ES-I3 (cell line): ENCODE data around the gene MTX2.
"Not testable (repeated sequence)": the region's sequence is repeated elsewhere in the genome, so short reads cannot be mapped to it uniquely, and the experiment has no call there.

Source experiments
- H3K36me3 ChIP-seq: 2 replicates; pipeline ENCODE4 v1.6.1; 2013; ENCODE audit warnings: mild to moderate bottlenecking, low read length, control low read depth, moderate library complexity; ENCODE audit not compliant: insufficient read depth
- H3K4me1 ChIP-seq: 2 replicates; pipeline ENCODE4 v1.6.1; 2013; ENCODE audit warnings: mild to moderate bottlenecking, control low read depth, low read length; ENCODE audit not compliant: insufficient read depth
- H3K9ac ChIP-seq: 2 replicates; pipeline ENCODE4 v1.6.1; 2013; ENCODE audit warnings: low read depth, mild to moderate bottlenecking, low read length, moderate library complexity
- H3K9me3 ChIP-seq: 2 replicates; pipeline ENCODE4 v1.6.1; 2013; ENCODE audit warnings: mild to moderate bottlenecking, low read length, moderate library complexity; ENCODE audit not compliant: control insufficient read depth, insufficient read depth

The MTX2 gene

GRCh38 chr2:176272870-176273459 is 3.7 kb downstream of the MTX2 start:
- Histone ChIP-seq H3K36me3 (no peaks in the 10 kb centered on the region), H3K9me3 (no peaks in the 10 kb centered on the region), H3K9ac (no peak overlapping the region), H3K4me1 (no peaks in the 10 kb centered on the region)

DNA sequence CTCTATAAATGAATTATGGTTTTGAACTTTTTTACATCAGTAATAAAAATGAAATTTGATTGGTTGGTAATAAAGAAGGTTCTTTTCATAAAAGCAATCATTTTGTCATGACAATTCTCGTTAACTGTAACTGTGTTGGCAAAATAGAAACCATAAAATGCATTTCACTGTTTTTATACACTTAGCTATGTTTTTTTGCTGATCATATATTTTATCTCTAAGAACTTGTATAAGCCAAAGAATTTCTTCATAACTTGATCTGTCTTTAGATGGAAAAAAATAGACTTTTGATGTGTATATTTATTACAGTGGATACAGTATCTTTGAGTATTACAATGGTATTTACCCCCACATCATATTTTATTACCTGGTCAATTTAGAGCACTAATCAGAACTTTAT is 9.7 kb downstream of the MTX2 start:
- Histone ChIP-seq H3K9ac (no peak overlapping the region), H3K36me3 (no peaks in the 10 kb centered on the region), H3K9me3 (no peaks in the 10 kb centered on the region), H3K4me1 (peaks cover 4% of the 10 kb centered on the region; the same call in 1 of the 2 replicates)

GRCh38 chr2:176280156-176280555 is 10.9 kb downstream of the MTX2 start:
- Histone ChIP-seq H3K9ac (no peak overlapping the region), H3K9me3 (no peaks in the 10 kb centered on the region), H3K4me1 (peaks cover 4% of the 10 kb centered on the region; the same call in 1 of the 2 replicates), H3K36me3 (no peaks in the 10 kb centered on the region)

DNA sequence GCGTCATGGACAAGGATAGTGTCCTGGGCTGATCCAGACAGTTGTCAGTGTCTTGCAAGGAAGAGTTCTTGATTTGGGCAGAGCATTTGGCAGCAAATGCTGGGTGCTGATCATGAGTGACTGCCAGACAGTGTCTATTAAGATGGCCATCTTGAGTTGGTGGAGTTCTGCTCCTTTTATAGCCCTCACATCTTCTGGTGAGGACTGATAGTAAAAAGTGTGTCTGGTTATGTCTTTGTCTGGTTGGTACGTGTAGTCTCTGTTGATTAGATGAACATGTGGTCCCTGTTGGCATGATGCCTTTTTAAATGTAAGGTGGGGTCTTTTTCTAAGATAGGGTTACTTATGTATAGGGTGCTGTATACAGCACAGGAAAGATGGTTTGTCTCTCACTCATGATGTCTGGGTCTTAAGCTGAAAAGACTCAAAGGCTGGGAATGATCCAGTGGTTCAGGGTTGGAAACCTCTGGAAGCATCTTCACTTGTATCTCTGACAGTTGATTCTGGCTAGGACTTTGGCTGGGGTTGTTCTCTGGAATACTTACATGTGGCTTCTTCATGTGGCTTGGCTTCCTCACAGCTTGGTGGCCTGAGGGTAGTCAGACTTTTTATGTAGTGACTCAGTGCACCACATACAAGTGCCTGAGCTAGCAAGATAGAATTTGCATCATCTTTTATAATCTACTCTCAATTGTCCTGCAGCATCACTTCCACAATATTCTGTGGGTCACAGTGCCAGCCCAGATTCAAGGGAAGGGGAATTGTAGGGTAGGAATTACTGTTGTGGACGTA is 11.8 kb downstream of the MTX2 start:
- no peak overlapping the region for H3K9ac ChIP-seq
- H3K36me3 ChIP-seq, result no peaks in the 10 kb centered on the region
- peaks cover 4% of the 10 kb centered on the region; the same call in 1 of the 2 replicates for H3K4me1 ChIP-seq
- H3K9me3 ChIP-seq, result no peaks in the 10 kb centered on the region

DNA sequence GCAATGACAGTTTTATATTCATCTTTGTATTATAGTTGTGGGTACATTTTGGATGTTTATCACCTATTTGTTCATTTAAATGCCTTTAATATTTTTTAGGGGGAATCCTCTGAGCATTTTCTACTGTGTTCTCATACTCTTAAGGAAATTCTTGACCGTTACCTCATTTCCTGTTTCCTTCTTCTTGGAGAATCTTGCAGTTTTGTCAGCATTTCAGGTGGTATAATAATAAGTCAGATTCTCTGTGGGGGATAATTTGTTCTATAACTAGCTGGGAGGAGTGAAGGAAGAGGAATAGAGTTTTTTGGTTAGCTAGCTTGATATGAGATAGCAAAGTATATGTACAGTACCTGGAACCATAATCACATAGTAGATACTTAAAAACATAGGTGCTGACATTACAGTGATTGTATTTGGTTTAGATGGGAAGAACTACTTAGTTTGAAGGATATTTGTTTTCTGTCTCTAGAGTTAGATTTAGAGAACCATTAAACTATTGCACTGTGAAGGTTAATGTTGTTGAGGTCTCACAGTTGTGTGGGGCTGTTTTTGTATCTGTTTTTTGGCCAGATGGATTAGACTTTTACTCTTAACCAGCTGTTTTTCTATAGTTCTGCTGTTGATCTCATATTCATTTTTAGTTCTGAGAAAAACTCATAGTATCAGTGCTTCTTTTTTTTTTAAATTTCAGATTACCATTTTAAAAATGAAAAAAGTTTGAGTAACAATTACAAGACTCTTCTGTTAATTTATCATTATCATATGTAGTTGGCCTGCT is 14.2 kb downstream of the MTX2 start:
- no peaks in the 10 kb centered on the region for H3K9me3 ChIP-seq
- H3K36me3 ChIP-seq, result no peaks in the 10 kb centered on the region
- H3K4me1 ChIP-seq, result peaks cover 4% of the 10 kb centered on the region; the same call in 1 of the 2 replicates
- no peak overlapping the region for H3K9ac ChIP-seq

DNA sequence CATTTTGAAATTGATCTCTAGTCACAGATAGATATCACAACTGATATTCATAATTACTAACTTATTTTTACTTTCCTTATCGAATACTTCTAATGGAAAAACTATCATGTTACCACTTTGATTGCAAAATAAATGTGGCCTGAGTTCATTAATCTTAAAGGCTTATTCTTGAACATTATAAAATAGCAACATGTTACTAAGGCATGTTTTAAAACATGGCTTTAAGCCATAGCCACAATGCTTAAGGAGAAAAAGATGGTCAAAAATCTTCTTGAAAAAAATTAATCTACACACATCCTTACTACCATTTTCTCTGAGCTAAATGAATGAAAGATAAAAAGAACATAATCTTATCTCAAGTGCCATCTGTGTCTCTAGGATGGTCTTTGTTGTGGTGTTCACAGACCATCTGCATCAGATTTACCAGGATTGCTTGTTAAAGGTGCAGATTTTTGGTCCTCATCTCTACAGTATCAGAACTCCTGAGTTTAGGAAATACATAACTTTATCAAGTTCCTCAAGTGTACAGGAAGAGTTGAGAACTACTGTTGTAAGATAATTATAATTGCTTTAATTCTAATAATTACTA is 15.3 kb downstream of the MTX2 start:
- Histone ChIP-seq H3K9ac (no peak overlapping the region), H3K4me1 (peaks cover 4% of the 10 kb centered on the region; the same call in 1 of the 2 replicates), H3K36me3 (no peaks in the 10 kb centered on the region), H3K9me3 (no peaks in the 10 kb centered on the region)

DNA sequence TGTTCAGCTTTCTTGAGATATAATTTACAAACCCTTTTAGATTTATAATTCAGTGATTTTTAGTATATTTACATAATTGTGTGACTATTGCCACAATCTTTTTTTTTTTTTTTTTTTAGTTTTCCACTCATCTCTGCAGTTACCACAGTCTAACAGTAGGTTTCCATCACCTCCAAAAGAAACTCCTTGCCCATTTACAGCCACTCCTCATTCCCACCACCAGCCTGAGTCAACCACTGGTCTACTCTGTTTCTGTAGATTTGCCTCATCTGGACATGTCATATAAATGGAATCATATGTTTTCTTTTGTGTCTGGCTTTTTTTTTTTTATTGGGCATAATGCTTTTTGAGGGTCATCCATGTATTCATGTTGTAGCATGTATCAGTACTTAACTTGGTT is 16.1 kb downstream of the MTX2 start:
- Histone ChIP-seq H3K9me3 (no peaks in the 10 kb centered on the region), H3K36me3 (no peaks in the 10 kb centered on the region), H3K4me1 (peaks cover 4% of the 10 kb centered on the region; the same call in 1 of the 2 replicates), H3K9ac (no peak overlapping the region)

GRCh38 chr2:176291335-176291734 is 22.1 kb downstream of the MTX2 start:
- Histone ChIP-seq H3K36me3 (no peaks in the 10 kb centered on the region), H3K4me1 (no peaks in the 10 kb centered on the region; the same call in 1 of the 2 replicates), H3K9ac (no peak overlapping the region), H3K9me3 (no peaks in the 10 kb centered on the region)

- Histone ChIP-seq H3K36me3 (no peaks in the 10 kb centered on the region), H3K4me1 (no peaks in the 10 kb centered on the region; the same call in 1 of the 2 replicates), H3K9ac (no peak overlapping the region), H3K9me3 (no peaks in the 10 kb centered on the region)
These were observed 22.6 kb downstream of the MTX2 start for GRCh38 chr2:176291809-176292283.

DNA sequence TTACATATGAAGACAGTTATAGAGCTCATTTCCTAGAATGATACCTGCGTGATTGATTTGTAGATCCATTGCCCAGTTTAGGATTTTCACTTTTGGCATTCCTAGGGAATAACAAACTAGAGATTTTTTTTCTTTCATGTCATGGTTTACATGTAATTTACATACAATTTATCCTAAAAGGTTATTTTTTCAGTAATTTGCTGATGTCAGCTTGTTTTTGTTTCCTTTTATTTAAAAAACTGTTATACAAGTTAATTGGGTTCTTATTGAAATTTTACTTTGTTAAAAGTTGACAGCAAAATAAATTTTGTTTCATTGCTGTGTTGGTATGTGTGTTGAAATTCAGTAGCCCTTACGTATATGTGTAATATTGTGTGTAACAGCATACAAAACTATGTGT is 23.4 kb downstream of the MTX2 start:
- no peaks in the 10 kb centered on the region for H3K9me3 ChIP-seq
- H3K36me3 ChIP-seq, result no peaks in the 10 kb centered on the region
- no peaks in the 10 kb centered on the region; the same call in 1 of the 2 replicates for H3K4me1 ChIP-seq
- H3K9ac ChIP-seq, result no peak overlapping the region

GRCh38 chr2:176293334-176293733 is 24.1 kb downstream of the MTX2 start:
- H3K9me3 ChIP-seq, result no peaks in the 10 kb centered on the region
- no peaks in the 10 kb centered on the region; the same call in 1 of the 2 replicates for H3K4me1 ChIP-seq

DNA sequence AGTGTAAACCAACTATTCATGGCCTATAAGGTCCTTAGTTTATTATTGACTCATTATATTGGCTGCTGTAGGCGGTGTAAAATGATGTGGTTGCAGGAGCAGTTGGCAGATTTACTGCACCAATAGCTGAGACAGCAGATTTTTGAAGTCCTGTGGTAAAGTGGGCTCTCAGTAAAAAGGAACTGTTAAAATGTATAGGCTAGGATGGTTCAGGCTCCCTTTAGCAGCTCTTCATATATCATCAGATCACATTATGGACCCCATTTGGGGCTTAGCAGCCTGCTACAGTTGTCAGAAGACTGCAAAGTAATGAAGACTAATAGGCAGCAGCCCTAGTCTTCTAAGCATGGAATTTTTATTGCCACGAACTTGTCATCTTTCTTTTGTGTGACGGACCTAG is 27.8 kb downstream of the MTX2 start:
- Histone ChIP-seq H3K9me3 (no peaks in the 10 kb centered on the region), H3K36me3 (no peaks in the 10 kb centered on the region), H3K9ac (no peak overlapping the region), H3K4me1 (no peaks in the 10 kb centered on the region; the same call in 1 of the 2 replicates)

More at GRCh38 chr2:176293334-176293733, 24.1 kb downstream of the MTX2 start:
- H3K9ac ChIP-seq, result no peak overlapping the region
- no peaks in the 10 kb centered on the region for H3K36me3 ChIP-seq

DNA sequence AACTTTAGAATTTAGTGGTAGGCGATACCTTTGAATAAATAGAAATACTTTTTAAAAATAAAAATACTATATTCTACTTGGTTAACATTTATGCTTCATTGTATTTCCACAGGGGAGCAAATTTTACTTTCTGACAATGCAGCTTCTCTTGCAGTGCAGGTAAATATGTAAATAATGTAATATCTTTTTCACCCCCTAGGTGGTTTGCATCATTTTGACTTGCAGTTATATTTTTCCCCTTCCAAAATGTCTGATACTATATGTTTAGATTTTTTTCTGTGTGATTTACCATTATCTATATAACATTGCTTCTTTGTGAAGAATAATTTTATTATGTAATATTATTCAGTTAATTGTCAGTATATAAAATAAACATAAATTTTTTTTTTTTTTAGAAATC is 28.5 kb downstream of the MTX2 start:
- Histone ChIP-seq H3K36me3 (no peaks in the 10 kb centered on the region), H3K9me3 (no peaks in the 10 kb centered on the region), H3K9ac (no peak overlapping the region), H3K4me1 (no peaks in the 10 kb centered on the region; the same call in 1 of the 2 replicates)

DNA sequence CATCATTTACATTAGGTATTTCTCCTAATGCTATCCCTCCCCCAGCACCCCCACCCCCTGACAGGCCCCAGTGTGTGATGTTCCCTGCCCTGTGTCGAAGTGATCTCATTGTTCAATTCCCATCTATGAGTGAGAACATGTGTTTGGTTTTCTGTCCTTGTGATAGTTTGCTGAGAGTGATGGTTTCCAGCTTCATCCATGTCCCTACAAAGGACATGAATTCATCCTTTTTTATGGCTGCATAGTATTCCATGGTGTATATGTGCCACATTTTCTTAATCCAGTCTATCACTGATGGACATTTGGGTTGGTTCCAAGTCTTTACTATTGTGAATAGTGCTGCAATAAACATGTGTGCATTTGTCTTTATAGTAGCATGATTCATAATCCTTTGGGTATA is 36.8 kb downstream of the MTX2 start:
- H3K9me3 ChIP-seq, H3K9ac ChIP-seq, H3K36me3 ChIP-seq, H3K4me1 ChIP-seq: not testable (repeated sequence)
